HG03066 (cell line): ENCODE measurements around the gene RAD18.

Source experiments
- ATAC-seq: cut with Tn5 transposase; IDR thresholded peaks from one replicate; pipeline ENCODE4 v1.9.1; 2021; ENCODE audit warnings: low read depth; ENCODE audit not compliant: unreplicated experiment

Gene RAD18, protein sequence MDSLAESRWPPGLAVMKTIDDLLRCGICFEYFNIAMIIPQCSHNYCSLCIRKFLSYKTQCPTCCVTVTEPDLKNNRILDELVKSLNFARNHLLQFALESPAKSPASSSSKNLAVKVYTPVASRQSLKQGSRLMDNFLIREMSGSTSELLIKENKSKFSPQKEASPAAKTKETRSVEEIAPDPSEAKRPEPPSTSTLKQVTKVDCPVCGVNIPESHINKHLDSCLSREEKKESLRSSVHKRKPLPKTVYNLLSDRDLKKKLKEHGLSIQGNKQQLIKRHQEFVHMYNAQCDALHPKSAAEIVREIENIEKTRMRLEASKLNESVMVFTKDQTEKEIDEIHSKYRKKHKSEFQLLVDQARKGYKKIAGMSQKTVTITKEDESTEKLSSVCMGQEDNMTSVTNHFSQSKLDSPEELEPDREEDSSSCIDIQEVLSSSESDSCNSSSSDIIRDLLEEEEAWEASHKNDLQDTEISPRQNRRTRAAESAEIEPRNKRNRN

DNA sequence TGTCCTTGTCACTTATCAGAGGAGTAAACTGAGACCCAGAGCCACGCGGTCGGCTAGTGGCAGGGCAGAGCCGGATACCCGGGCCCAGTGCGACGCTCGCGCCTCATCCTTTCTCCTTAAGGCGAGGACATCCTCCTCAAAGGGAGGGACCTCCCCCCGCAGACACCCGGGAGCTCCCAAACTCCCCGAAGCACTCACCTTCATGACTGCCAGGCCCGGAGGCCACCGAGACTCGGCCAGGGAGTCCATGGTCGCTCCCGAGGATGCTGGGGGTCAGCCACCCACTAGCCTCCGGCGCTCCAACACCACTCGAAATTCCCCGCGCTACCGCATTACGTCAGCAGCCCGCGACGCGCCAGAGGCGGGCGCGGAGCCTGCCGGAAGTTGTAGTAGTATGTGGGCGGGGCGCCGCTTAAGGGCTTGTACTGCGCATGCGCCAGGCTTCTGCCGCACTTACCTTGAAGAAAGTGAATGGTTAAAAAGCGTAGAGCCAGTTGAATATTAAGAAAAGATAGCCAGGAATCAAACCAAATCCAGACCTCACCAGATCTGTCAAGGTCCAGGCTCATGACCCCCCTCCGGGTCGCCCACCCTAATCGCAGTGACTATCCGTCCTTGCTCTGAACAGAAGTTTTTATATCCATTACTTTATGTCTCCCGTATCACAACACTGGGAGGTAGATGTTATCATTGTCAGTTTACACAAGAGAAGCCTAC is at the start of gene RAD18:
Gene RAD18 (minus strand): TSS at position 336 of the 717 bp plus-strand sequence. CDS start 87 bp downstream, at position 249.
- ATAC-seq = peak; percentile 87

DNA sequence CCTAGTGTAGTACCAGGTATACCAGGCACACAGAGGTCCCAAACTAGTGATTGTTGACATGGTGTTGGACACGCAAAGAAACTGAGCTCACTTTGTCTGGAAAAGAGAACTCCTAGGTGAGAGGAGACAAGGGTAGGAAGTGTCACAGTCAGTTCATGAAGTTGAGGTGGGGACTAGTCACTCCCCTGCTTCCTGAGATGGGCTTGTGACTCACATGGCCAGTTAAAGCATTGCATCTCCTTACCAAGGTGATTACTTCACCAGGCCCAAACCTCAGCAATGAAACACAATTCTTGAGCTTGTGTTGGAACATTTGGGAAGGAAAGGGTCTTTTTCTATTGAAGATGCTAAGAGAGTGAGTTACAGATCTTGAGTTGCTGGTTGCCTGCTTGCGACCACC is 49.2 kb upstream of the RAD18 start:
- ATAC-seq = no peak

DNA sequence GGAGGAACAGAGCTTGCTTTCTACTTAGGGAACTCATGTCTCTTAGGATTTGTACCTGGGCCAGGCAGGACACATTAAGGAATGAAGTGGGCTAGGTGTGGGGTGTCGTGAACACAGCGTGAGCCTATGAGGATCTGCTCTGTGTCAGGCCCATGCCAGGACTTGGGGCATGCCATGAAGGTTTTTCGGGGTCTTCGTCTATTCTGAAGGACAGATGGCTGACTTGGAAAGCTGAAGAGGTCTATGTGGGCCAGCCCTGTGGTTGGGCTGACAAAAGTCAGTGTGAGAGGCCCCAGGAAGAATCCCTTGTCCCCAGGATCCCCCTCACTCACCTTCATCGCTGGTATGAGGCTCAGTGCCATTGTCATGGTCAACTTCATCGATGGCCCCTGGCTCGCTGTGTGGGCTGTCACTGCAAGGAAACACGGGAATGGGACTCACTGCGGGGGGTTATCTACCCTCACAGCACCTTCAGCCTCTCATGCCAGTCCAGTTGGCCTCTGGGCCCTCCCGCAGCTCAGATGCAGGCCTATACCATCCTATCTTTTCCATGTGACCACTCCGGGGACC is 46.8 kb upstream of the RAD18 start:
- no peak for ATAC-seq

DNA sequence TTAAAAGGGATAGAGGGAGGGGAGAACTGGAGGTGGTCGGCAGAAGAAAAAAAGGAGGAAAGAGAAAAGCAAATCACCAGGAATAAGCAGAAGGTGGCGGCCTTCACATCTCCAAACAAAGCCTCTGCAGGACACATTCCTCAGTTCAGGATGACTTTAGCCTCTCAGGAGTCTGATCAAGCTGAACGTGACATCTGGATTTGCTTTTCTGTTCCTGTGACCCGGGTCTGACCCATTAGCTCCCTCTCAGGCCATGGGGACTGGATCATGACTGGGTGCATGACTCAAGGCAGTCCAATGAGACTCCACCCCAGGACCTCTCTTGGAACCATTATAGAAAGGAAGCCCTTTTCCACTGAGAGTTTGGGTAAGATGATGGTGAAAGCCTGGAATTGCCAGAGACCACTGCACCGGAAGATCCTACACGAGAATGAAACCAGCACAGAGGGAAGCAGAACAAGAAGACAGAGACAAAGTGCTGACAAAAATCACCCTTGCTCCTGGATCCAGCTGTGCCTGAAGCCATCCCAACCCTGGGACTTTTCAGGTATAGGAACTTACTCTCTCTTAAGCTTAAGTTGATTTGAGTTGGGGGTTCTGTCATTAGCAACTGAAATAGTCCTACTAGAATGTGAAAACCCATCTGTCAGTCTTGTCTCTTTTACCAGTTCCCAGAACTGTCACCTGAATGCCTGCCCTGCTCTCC is 45.4 kb upstream of the RAD18 start:
- ATAC-seq = no peak

DNA sequence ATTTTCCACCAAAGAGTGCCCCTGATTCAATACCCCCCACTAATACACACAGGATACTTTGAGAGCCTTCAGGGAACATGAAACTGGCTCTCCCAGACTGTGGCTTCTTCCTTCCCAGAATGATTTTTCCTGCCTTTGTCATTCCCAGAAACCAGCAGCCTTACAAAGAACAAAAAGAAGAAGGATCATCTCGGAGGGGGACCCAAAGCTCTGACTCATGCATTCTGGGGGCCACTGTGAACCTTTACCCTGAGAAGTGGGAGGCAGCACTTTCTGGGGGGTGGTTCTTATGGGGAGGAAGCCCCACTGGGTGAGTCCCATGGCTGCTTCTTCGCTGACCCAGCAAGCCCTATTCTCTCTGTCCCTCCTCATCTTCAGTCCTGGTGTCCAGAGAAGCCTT is 44.7 kb upstream of the RAD18 start:
- no peak for ATAC-seq

DNA sequence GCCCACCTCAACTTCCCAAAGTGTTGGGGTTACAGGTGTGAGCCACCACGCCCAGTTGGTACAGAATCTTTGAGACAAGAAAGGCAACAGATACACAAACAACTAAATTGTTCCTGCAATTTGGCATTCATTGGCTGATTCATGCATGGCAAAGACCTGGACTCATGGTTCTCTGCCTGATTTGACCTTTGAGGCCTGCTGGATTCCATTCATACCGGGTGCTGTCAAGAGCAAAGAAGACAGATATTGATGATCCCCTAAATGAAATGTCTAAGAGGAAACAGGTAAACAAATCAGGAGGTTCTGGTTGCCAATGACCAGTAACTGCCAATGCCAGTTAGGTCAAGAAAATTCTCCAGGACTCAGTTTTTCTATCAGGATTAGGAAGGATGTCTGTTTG is 43.9 kb upstream of the RAD18 start:
- ATAC-seq = no peak

DNA sequence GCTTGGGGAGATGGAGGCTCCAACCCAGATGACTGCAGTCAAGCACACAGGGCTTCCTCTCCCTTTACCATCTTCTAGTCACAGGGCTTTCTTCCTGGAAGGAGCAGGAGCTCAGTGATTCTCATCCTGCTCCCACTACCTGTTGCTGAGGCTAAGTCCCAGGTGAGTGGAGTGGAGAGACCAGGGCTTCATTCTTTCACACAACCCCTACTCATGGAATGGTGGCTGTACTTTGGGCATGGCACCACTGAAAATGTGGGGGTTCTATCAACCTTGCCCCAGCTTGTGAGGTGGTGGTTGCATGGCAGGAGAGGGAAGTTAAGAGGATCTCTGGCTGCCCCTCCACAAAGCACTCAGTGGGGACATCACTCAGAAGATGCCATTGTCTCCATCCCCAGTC is 36.8 kb upstream of the RAD18 start:
- no peak for ATAC-seq

DNA sequence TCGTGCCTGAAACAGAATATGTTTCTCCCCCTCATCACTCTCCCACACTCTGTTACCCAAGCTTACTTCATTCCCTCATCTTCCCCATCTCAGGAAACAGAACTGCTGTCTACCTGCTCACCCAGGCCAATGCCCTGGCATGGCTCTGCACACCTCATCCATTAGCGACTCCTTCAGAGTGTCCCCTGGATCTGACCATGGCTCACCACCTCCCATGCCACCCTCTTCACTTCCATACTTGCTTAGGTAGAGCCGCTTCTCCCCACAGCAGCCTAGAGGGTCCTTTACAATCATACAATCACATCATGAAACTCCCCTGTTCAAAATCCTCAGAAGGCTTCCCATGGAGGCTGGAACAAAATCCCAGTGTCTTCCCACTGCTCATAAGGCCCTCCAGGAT is 33.9 kb upstream of the RAD18 start:
- no peak for ATAC-seq

DNA sequence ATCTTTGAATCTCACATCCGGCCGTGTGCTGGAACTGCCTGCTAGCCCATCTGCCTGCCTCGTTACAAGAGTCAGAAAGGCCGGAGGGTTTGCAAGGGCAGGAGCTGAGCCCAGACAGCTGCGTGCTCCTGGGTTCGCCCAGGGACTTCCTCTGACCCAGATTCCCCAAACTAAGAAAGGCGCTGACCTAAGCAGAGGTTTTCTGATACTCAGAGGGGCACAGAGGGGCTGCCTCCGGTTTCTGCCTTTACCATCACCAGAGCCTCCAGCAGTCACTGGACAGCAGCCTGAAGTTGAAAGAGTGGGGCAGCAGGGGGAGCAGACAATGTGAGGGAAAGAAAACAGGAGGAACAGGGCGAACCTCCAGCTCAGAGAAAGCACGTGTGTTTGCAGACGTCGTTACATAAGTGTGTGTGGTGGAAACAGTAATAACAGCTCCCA is 33.4 kb upstream of the RAD18 start:
- no peak for ATAC-seq

DNA sequence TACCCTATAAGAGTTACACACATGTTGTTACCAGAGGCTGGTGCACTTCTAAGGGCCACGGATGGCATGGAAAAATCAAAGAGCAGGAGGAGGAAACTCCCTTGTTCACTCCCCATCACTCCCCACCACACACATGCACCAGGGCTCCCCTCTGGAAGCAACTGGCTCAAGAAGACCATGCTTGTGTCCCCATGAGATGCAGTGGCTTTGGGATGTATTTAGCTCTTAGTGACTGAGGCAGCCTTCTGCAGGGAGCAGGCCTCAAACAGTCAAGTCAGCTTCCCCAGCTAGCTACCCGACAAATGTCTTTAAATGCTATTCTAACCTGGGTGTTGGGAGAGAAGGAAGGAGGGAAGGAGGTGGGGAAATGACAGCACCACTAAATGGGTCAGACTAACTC is 32.9 kb upstream of the RAD18 start:
- ATAC-seq = no peak

DNA sequence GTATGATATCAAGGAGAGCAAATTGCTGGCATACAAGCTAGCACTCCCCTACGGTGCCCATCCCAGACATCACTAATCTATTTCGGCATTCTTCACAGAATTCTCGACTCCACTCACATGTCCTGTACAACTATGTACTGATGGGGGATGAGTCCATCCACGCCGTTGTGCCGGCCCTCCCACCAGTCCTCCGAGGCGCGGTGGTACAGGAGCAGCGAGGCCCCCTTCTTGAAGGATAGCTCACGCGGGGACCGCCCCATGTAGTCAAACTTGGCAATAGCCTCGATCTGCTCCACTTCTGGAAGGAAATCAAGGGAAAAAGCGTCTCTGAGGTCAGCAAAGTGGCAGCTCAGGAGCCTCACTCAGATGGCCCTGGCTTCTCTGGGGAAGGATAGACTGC is 31.0 kb upstream of the RAD18 start:
- no peak for ATAC-seq

DNA sequence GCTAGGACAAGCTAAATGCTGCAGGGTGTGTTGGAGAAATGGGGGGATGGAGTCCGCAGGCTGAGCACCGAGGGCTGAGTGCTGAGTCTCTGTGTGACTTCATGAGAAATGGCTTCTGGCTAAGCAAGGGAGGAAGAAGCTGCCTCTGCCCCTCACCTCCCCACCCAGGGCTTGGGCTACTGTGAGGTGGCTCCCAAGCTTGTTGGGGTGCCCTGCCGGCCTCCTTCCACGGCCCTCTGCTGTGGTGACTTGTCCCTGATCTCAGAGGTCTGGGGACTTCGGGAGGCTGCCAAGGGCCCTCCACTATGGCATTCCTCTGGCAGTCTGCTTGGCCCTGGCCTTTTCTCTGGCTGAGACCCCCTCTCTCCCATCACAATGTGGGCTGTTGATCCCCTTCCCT is 30.1 kb upstream of the RAD18 start:
- ATAC-seq = no peak

DNA sequence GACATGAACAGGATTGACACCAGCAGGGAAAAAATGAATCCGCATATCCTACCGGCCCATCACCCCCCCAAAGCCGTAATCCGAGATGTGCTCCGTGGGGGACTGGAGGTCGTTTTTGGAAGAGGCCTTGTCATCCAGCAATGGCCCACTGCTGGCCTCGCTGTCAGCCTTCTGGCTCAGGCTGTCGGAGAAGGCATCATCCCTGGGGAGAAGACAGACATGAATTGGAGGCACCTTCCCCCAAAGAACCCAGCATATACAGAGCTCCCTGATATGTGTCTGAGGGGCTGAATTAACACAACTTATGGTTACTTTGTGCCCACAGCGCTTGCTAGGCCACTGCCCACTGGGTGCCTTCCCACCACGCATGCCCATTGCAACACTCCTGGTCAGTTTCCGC is 29.6 kb upstream of the RAD18 start:
- no peak for ATAC-seq

DNA sequence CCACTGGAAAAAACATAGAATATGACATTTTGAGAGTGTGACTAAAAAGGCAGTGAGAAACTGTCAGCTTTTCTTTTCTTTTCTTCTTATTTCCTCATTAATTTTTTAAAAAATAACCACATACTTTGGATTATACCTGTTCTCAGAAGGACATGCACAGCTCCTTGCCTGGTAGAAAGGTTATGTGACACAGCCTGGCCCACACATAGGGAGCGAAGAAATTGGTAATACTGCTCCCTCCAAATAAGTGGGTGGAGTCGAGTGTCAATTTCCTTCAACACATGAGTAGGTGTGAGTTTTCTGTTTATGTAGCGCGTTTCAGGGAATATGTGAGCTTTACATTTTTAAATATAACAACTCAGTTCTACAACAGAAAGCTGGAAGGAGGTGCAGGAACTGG is 28.9 kb upstream of the RAD18 start:
- ATAC-seq = no peak

DNA sequence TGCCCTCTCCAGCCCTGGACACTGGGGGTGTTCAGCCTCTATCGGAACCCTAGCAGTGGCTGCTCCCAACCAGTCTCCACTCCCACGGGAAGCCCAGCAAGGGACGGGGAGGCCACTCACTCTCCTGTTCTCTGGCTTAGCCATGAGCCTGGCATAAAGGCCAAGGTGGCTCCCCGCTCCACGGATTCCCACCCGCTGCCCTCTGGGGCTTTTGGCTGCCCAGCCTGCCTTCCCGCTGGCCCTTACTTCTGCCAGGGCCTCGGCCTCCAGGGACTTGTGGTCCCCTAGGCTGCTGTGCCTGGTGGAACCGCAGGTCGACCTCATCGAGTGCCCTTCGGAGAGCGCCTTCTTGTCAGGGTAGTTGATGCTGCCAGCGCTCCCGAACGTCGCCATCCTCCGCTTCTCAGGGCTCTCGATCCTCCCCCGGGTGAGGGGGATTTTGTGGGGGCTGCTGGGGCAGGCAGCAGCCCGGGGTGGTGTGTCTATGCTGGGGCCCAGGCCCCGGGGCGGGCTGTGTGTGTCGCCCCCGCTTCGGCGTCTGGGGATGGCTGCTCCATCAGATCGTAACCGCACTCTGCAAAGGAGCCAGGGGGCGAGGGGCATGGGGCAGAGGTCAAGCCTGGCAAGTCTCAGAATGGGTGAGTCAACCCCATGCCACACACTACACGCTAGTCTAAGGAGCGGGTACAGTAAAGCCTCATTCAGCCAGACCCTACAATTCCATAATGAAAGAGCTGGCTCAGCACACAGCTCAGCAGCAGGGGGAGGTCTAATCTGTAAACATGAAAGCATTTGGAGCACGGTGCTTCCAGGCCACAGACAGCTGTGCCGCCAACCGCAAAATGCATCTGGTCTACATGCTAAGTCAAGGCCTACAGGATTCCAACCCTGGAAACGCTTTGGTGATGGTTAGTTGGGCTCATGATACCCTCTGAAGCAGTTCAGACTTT is 27.3 kb upstream of the RAD18 start:
- ATAC-seq = no peak

DNA sequence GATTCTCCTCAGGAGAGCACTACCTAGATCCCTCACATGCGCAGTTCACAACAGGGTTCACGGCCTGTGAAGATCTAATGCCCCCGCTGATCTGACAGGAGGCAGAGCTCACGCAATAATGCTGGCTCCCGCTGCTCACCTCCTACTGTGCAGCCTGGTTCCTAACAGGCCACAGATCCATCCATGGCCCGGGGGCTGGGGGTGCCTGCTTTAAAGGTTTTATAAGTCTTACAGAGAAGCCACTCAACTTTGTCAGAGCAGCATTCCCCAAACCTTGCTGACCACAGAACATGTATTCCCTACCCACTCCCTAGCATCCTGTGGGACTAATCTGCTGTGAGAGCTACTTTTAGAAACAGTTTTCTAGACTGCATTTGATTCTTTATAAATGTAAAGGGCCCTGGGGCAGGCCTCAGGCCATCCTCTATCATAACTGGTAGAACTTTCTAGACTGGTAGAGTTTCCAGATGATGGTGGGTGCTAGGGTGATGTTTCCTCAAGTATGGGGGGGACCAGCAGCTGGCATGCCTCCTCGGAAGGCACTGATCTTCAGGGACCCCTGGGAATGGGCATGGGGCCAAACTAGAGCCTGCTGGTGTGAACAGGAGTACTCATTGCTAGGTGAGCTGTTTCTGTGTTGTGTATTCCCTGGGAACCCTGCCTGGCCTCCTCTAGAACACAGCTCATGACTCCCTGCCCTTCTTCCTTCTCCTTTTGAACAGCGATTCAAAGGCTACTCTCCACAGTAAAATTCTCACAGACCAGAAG is 25.7 kb upstream of the RAD18 start:
- ATAC-seq = no peak

DNA sequence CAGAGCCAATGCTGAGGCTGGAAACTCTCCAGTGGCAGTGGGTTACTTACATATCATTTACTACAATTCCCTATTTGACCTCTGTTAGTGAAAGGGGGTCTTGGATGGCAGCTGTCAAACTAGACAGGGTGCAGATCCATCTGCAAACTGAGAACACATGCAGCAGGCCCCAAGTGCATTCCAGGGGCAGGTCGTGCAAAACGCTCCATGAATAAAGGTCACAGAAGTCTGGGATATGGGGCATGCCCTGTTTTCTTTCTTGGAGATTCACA is 25.0 kb upstream of the RAD18 start:
- ATAC-seq = no peak

DNA sequence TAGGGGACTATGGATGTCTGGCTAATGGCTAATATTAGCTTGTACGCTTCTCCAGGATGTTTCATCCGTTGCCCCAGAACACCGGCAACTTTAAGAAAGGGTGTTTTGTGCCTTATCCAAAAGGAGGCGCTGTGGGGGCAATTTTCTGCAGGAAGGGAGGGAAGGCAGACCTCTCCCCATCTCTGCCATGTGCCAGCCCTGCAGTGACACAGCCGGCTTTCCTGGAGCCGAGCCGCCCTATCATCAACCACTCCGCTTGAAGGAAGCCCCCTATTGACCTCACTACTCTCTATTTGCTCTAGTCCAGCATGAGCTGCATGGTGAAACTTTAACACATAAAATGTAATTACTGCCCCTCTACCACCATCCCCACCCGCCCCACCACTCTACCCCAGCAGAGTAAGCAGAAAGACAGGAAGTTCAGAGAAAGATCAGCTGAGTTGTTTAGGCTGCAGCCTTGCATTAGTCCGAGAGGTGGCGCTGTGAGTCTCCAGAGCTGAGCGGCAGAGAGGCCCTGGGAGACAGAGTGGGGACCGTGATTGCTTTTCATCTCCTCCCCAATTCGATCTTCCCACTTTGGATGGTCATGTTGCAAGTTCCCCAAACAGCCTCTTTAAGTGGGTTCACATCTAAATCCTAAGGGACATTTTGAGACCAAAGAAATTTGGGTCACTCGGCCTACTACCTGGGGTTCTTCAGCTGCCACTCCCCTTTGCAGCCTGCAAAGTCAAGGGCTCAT is 24.5 kb upstream of the RAD18 start:
- ATAC-seq = peak; percentile 84

DNA sequence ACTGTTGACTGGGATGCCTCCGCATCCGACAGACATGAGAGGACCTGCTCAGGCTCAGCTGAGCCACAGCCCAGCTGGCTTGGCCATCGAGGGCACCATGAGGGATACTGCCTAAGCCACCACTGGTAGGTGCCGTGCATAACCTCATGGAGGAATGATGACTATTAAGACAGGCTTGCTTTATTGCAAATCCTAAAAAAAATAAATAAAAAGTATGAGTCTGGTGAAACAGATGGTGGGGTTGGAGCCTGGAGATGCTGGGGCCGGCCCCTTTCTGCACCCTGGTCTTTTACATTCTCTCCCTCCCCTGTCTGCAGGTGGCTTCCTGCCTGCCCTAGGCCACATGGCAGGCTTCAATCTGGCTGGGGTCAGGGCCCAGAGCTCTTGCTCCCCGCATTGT is 24.0 kb upstream of the RAD18 start:
- ATAC-seq = no peak
